ENCODE measurements around the gene CNGA1. TPM values are rescaled to one million over a fixed set of nuclear protein-coding genes. Genes with fewer than 3 reads are reported as not detected.

CNGA1 gene
- 0.13 TPM for polyA plus RNA-seq (2013, experiment 1 of 2)
- 0.25 TPM for polyA plus RNA-seq (2013, experiment 2 of 2)

DNA sequence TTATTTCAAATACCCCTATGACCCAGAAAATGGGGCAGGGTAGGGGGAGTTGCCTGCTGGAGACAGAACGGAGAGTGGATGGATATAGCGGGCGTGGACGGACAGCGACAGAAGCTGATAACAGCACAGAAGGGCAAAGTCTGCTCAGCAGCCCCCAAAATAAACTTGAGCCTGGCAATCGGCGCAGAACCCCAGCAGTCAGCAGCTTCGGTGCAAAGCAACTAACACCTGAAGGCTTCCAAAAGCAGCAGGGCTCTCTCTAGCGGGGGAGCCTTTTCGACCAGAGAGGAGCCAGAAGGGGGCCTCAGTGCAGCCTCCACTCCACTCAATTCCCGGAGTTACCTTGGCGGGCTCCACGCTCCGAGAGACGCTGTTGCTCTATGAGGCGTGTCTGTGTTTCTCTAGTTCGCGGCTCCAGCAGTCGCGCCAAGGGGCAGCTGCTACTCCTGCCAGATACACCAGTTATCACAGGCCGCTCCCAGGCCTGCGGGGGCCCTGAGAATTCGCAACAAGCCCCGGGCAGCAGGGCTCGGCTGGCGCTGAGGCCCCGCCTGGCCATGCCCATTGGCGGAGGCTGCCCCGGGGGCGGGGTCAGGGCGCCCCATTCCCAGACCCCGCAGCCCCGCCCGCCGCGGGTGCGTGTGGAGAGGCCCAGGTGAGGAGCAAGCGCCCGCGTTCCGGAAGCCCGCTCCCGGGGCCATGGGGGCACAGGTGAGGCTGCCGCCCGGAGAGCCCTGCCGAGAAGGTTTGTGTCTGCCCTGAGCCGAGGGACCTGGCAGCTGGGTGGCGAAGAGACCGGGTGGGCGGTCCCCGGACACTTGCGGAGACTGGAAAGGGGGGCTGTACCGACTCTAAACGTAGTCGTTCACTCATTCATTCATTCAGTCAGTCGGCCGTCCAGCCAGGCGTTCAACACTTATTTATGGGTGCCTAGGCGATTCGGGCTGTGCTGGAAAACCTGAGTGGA lies at the start of gene CNGA1, which contains the start of gene NIPAL1:
TSS of gene CNGA1 (minus strand) at position 541 of the 967 bp plus-strand sequence. CDS start 63,992 bp downstream, outside the sequence.
TSS of gene NIPAL1 (plus strand) at position 632 of the 967 bp plus-strand sequence. CDS start at position 700, 68 bp downstream.
- Histone ChIP-seq H2BK12ac (ENCODE audit: low read length) (no peak within 1 kb of the TSS), H4K8ac (ENCODE audit: low read depth, low read length) (no peak within 1 kb of the TSS), H3K27ac (replicated peaks; ENCODE audit: low read length) (no peak within 1 kb of the TSS), H4K91ac (ENCODE audit: low read depth, low read length, poor library complexity) (no peak within 1 kb of the TSS), H2BK5ac (ENCODE audit: low read length) (peak within 1 kb of the TSS; percentile 20), H3K14ac (ENCODE audit: low read length) (peak within 1 kb of the TSS; percentile 44), H3K18ac (ENCODE audit: low read length) (peak within 1 kb of the TSS; percentile 81), H3K4me1 (ENCODE audit: control insufficient read depth in 2 of 2, insufficient read depth in 1 of 2, low read depth in 1 of 2, low read length in 2 of 2) (peaks cover 0 to 4% of the 10 kb centered on the region in 2 donors), H3K36me3 (replicated peaks in 1 of 2; ENCODE audit: control insufficient read depth in 2 of 2, insufficient read depth in 2 of 2, low read length in 2 of 2) (no peaks in the 10 kb centered on the region), H3K27me3 (ENCODE audit: control insufficient read depth in 3 of 3, insufficient read depth in 3 of 3, low read depth in 1 of 3, low read length in 3 of 3) (peaks cover 0 to 30% (median 19%) of the 10 kb centered on the region in 3 experiments), H3K4ac (ENCODE audit: low read length) (no peak within 1 kb of the TSS), H2BK15ac (ENCODE audit: low read length) (peak within 1 kb of the TSS; percentile 52), H3K4me3 (ENCODE audit: low read length in 2 of 2) (peak within 1 kb of the TSS; percentile 40 to 92), H2BK120ac (ENCODE audit: low read depth, low read length) (no peak within 1 kb of the TSS), H3K9me3 (replicated peaks in 1 of 2; ENCODE audit: control insufficient read depth in 2 of 2, insufficient read depth in 1 of 2, low read depth in 1 of 2, low read length in 2 of 2) (no peaks in the 10 kb centered on the region), H3K4me2 (ENCODE audit: insufficient read depth, low read length, poor library complexity, severe bottlenecking) (peak within 1 kb of the TSS; percentile 95), H3K9ac (ENCODE audit: low read depth, low read length, poor library complexity) (peak within 1 kb of the TSS; percentile 74), H2AFZ (ENCODE audit: low read length) (peak within 1 kb of the TSS; percentile 91), H3K23ac (ENCODE audit: low read depth, low read length, poor library complexity) (peak within 1 kb of the TSS; percentile 35), H2AK5ac (ENCODE audit: low read depth, low read length) (no peak within 1 kb of the TSS), H3K79me1 (ENCODE audit: low read depth, low read length) (no peaks in the 10 kb centered on the region)
- no CpG with 5 or more reads among the region's 60 CpGs for WGBS, 2 donors (ENCODE audit: extremely low coverage in 2 of 2, insufficient read length in 2 of 2, insufficient replicate concordance in 1 of 2)
- DNase-seq (ENCODE audit: low spot score), result peak; percentile 64

DNA sequence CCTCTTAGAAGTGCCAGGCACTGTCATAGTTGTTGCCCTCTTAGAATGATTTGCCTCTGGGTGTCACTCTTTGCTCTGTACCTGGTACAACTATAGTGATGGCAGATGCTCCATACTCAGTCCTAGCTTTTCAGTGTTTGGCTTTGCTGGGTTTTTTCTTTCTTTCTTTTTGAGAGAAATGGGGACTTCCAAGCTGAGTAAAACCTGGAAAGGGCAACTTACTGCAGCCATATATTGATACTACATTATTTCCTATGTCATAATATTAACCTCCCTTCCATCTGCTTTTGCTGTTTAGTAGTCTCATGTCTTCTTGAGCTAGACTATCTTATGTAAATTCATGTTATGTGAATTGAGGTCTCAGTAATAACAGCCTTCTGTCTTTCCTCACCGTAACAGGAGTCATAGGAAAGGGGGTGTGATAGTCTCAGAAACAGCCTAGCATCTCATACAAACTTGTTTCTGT lies 49.1 kb upstream of the CNGA1 start:
- Histone ChIP-seq H3K18ac (ENCODE audit: low read length) (no peak overlapping the region), H2BK120ac (ENCODE audit: low read depth, low read length) (no peak overlapping the region), H2AFZ (ENCODE audit: low read length) (no peak overlapping the region), H2BK15ac (ENCODE audit: low read length) (no peak overlapping the region), H3K36me3 (replicated peaks in 1 of 2; ENCODE audit: control insufficient read depth in 2 of 2, insufficient read depth in 2 of 2, low read length in 2 of 2) (no peaks in the 10 kb centered on the region), H3K23ac (ENCODE audit: low read depth, low read length, poor library complexity) (no peak overlapping the region), H3K4me2 (ENCODE audit: insufficient read depth, low read length, poor library complexity, severe bottlenecking) (no peak overlapping the region), H3K9me3 (replicated peaks in 1 of 2; ENCODE audit: control insufficient read depth in 2 of 2, insufficient read depth in 1 of 2, low read depth in 1 of 2, low read length in 2 of 2) (no peaks in the 10 kb centered on the region), H3K4me1 (ENCODE audit: control insufficient read depth in 2 of 2, insufficient read depth in 1 of 2, low read depth in 1 of 2, low read length in 2 of 2) (no peaks in the 10 kb centered on the region), H2BK5ac (ENCODE audit: low read length) (no peak overlapping the region), H3K9ac (ENCODE audit: low read depth, low read length, poor library complexity) (no peak overlapping the region), H4K8ac (ENCODE audit: low read depth, low read length) (no peak overlapping the region), H3K27me3 (ENCODE audit: control insufficient read depth in 3 of 3, insufficient read depth in 3 of 3, low read depth in 1 of 3, low read length in 3 of 3) (no peaks in the 10 kb centered on the region), H3K4ac (ENCODE audit: low read length) (no peak overlapping the region), H2AK5ac (ENCODE audit: low read depth, low read length) (no peak overlapping the region), H3K27ac (replicated peaks; ENCODE audit: low read length) (no peak overlapping the region), H3K14ac (ENCODE audit: low read length) (no peak overlapping the region), H4K91ac (ENCODE audit: low read depth, low read length, poor library complexity) (no peak overlapping the region), H3K79me1 (ENCODE audit: low read depth, low read length) (no peaks in the 10 kb centered on the region), H2BK12ac (ENCODE audit: low read length) (no peak overlapping the region), H3K4me3 (ENCODE audit: low read length in 2 of 2) (no peak overlapping the region)
- no peak for DNase-seq (ENCODE audit: low spot score)
- no CpG with 5 or more reads among the region's 1 CpG for whole genome bisulfite sequencing, 2 donors (ENCODE audit: extremely low coverage in 2 of 2, insufficient read length in 2 of 2, insufficient replicate concordance in 1 of 2)

DNA sequence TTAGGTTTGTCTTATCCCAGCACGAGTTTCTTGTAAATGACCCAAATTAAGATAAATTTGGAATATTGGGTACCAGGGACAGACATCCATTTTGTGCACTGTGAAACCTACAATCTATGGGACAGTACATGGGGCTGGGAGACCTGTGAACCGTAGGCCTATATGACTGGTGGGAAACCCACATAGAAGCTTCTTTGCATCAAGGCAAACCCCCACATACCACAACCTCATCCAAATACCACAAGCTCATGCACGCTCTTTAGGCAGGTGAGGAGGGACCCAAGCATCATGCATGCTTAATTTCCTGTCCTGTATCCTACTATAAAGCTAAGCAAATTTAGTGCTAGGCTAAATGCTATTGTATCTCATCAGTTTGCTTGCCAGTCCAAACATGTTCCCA lies 47.9 kb upstream of the CNGA1 start:
- no peak overlapping the region for H3K14ac ChIP-seq (ENCODE audit: low read length)
- WGBS, 2 donors (ENCODE audit: extremely low coverage in 2 of 2, insufficient read length in 2 of 2, insufficient replicate concordance in 1 of 2), result no CpG with 5 or more reads among the region's 3 CpGs

More for the DNA sequence above, 47.9 kb upstream of the CNGA1 start:
- Histone ChIP-seq H3K27ac (replicated peaks; ENCODE audit: low read length) (no peak overlapping the region), H3K18ac (ENCODE audit: low read length) (no peak overlapping the region), H2AK5ac (ENCODE audit: low read depth, low read length) (no peak overlapping the region), H3K9me3 (replicated peaks in 1 of 2; ENCODE audit: control insufficient read depth in 2 of 2, insufficient read depth in 1 of 2, low read depth in 1 of 2, low read length in 2 of 2) (no peaks in the 10 kb centered on the region), H3K4me1 (ENCODE audit: control insufficient read depth in 2 of 2, insufficient read depth in 1 of 2, low read depth in 1 of 2, low read length in 2 of 2) (no peaks in the 10 kb centered on the region), H3K4me2 (ENCODE audit: insufficient read depth, low read length, poor library complexity, severe bottlenecking) (no peak overlapping the region), H2BK5ac (ENCODE audit: low read length) (no peak overlapping the region), H2BK15ac (ENCODE audit: low read length) (no peak overlapping the region), H3K9ac (ENCODE audit: low read depth, low read length, poor library complexity) (no peak overlapping the region), H2AFZ (ENCODE audit: low read length) (no peak overlapping the region), H3K4ac (ENCODE audit: low read length) (no peak overlapping the region), H4K8ac (ENCODE audit: low read depth, low read length) (no peak overlapping the region), H2BK12ac (ENCODE audit: low read length) (no peak overlapping the region), H3K4me3 (ENCODE audit: low read length in 2 of 2) (no peak overlapping the region), H3K23ac (ENCODE audit: low read depth, low read length, poor library complexity) (no peak overlapping the region), H4K91ac (ENCODE audit: low read depth, low read length, poor library complexity) (no peak overlapping the region), H3K27me3 (ENCODE audit: control insufficient read depth in 3 of 3, insufficient read depth in 3 of 3, low read depth in 1 of 3, low read length in 3 of 3) (no peaks in the 10 kb centered on the region), H3K36me3 (replicated peaks in 1 of 2; ENCODE audit: control insufficient read depth in 2 of 2, insufficient read depth in 2 of 2, low read length in 2 of 2) (no peaks in the 10 kb centered on the region), H3K79me1 (ENCODE audit: low read depth, low read length) (no peaks in the 10 kb centered on the region), H2BK120ac (ENCODE audit: low read depth, low read length) (no peak overlapping the region)
- DNase-seq (ENCODE audit: low spot score), result no peak
